Upper lobe of left lung (tissue), 4 donors: Measurements from ENCODE around the gene ZNF280B.

Experiments
- CTCF ChIP-seq, 6 experiments: fragments of 450-650 bp in 4 of 6; fragments of 200-600 bp in 2 of 6; sonication (generic) in 2 of 6; IDR thresholded peaks; one replicate each; pipeline ENCODE4 v1.5.1; 2016 to 2019; ENCODE audit warnings: antibody characterized with exemption in 6 of 6
- POLR2A ChIP-seq, 4 donors: fragments of 450-650 bp; IDR thresholded peaks; one replicate each; pipeline ENCODE4 v1.5.1; 2016 to 2017; ENCODE audit warnings: antibody characterized with exemption in 4 of 4, mild to moderate bottlenecking in 2 of 4
- POLR2AphosphoS5 ChIP-seq, 2 donors: sonication (generic); formaldehyde crosslinking; IDR thresholded peaks; one replicate each; pipeline ENCODE4 v1.5.1; 2017; ENCODE audit warnings: antibody characterized with exemption in 2 of 2

DNA sequence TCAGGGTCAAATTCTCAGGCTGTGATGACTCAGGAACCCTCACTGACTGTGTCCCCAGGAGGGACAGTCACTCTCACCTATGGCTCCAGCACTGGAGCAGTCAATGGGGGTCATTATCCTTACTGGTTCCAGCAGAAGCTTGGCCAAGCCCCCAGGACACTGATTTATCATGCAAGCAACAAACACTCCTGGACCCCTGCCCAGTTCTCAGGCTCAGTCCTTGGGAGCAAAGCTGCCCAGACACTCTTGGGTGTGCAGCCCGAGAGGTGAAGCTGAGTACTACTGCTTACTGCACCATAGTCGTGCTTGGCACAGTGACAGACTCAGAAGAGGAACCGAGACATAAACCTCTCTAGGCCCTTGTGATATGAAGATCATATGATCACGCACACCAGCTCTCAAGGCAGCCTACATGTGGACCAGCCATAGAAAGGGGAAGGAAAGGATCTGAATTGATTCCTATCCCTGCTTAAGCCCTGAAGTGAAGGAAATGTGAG is 58.2 kb downstream of the ZNF280B start:
- TF ChIP-seq CTCF (IDR thresholded peaks at IDR 0.05) (no peak), POLR2A (IDR thresholded peaks at IDR 0.05) (no peak), POLR2AphosphoS5 (IDR thresholded peaks at IDR 0.05) (no peak)
